Keratinocyte (primary cell): ENCODE results near the gene PACRGL.

Experiments
- EZH2 ChIP-seq: IDR thresholded peaks from one replicate; pipeline ENCODE4 v1.6.1; 2012; ENCODE audit warnings: inconsistent platforms, mild to moderate bottlenecking, low read length, moderate library complexity
- TF ChIP-seq, protein P1 (sequence below), 3 experiments: IDR thresholded peaks in 1 of 3; conservative IDR thresholded peaks in 1 of 3; optimal IDR thresholded peaks in 1 of 3; 2 replicates in 2 of 3; 3 replicates in 1 of 3; pipeline versions ENCODE3 to v1.5.1; 2011; ENCODE audit warnings: low read length in 3 of 3, mild to moderate bottlenecking in 3 of 3, moderate library complexity in 2 of 3, control low read depth in 1 of 3, inconsistent platforms in 1 of 3; ENCODE audit not compliant: insufficient read depth in 2 of 3; ENCODE audit errors: extremely low read depth in 1 of 3

DNA sequence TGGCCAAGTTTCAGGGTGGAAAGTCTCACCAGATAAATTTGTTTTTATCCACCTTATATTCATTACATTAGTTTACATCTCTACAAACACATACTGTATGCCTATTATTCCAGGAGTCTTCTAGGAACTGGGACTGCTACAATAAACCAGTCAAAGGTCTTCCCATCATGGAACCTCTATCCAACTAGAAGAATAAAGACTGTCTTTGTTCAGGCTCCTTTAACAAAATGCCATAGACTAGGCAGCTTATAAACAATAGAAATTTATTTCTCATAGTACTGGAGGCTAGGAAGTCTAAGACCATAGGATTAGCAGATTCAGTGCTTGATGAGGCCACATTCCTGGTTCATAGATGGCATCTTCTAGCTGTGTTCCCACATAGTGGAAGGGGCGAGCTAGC is 61.6 kb downstream of the PACRGL start:
- TF ChIP-seq, protein P1, sequence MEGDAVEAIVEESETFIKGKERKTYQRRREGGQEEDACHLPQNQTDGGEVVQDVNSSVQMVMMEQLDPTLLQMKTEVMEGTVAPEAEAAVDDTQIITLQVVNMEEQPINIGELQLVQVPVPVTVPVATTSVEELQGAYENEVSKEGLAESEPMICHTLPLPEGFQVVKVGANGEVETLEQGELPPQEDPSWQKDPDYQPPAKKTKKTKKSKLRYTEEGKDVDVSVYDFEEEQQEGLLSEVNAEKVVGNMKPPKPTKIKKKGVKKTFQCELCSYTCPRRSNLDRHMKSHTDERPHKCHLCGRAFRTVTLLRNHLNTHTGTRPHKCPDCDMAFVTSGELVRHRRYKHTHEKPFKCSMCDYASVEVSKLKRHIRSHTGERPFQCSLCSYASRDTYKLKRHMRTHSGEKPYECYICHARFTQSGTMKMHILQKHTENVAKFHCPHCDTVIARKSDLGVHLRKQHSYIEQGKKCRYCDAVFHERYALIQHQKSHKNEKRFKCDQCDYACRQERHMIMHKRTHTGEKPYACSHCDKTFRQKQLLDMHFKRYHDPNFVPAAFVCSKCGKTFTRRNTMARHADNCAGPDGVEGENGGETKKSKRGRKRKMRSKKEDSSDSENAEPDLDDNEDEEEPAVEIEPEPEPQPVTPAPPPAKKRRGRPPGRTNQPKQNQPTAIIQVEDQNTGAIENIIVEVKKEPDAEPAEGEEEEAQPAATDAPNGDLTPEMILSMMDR (optimal IDR thresholded peaks at IDR 0.05 in 1 of 3, IDR thresholded peaks at IDR 0.05 in 1 of 3, conservative IDR thresholded peaks at IDR 0.05 in 1 of 3; ENCODE audit: extremely low read depth in 1 of 3, insufficient read depth in 2 of 3, low read length in 3 of 3): no peak
- TF ChIP-seq EZH2: no peak
